ENCODE results near the gene REC114.

REC114 gene

GRCh38 chr15:73582851-73583379, 140.0 kb downstream of the REC114 start:
- no peak for FAIRE-seq

- no peak for FAIRE-seq
Measured at GRCh38 chr15:73583544-73583943, 140.6 kb downstream of the REC114 start.

- FAIRE-seq, result no peak
Measured at GRCh38 chr15:73584699-73585420, 141.9 kb downstream of the REC114 start.

DNA sequence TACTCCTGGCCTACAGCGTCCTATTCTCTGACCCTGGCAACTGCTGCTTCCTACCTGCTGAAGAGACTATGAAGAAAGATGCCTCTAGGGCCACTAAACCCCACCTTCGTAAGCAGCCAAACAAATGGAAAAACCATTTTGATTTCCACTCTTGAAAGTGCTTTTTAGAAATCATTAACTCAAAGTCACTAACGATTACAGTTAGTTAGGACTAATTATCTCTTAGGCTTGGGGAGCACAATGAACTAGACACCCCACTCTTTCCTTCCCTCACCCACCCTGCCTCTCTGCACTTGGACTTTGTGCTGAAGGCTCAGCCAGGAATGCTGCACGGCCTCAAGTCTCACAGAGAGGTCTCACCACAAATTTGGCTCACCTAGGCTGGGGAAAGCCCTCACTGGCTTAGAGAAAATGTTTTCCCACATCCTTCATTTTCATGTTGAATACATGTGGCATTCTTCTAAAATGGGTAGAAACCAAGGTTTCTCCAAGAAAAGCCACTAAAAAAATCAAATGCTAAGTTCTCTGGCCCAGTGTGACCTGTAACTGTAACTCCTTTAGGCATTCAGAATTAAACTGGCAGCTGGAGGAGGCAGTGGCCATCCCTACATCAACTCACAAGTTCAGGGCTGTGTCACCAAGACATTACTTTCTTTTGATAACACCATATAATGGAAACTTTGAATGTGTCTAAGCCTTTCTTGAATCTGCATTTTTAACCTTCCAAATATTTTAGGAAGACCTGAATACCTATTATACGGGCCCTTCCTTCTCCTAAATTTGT, 143.1 kb downstream of the REC114 start:
- no peak for FAIRE-seq

DNA sequence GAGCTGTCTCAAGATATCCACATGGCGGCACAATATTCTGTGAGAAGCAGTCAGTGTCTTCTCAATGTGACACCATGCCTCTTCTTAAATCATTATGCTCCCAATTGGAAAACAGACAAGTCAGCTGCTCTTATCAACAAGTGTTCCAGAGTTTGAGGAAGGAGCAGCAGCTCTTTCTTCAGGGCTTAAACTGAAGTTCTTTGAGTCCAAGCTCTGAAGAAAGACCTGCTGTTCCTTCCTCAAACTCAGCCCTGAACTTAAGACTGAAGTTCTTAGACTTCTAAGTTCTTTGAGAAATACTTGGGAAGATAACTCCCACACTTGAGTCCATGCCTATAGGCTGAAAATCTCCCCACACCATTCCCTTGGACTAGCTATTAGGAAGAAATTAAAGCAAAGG, 146.8 kb downstream of the REC114 start:
- no peak for FAIRE-seq

- FAIRE-seq, result no peak
Measured at GRCh38 chr15:73590263-73590662, 147.3 kb downstream of the REC114 start.

GRCh38 chr15:73593304-73594074, 150.5 kb downstream of the REC114 start:
- FAIRE-seq, result peak; percentile 45

DNA sequence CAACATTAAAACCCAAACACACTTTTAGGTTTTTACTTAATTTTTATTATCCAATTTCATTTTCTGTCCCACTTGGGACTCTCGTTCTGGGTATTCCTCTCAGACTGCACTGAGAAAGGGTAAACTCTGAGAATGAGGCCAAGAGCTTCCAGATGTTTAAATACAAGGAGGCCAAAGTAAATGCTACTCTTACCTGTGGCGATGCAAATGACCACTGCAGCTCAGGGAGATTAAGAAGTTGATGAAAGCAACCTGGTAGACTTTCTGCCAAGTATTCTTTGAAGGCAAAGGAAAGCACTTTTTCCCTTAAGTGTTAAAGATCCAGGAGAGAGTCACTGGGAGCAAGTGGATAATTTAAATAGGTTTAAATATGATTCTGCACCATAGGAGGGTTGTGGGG, 151.1 kb downstream of the REC114 start:
- no peak for FAIRE-seq

DNA sequence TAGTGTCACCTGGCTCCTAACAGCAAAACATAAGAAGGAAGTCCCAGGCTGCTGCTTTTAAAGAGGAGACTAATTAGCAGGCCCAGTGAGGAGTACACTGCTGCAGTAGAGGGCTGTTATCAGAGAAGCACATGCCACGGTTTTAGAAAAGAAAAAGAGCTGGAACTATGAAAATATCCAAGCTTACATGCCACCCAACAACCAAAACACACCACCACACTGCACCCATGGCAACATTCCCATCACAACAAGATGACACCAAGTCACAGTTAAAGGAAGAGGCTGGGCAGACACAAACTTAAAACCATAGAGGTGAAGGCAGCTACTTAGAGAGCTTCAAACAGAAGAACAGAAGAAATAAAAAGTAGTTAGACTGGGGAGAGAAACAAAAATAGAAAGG, 153.2 kb downstream of the REC114 start:
- FAIRE-seq, result no peak

GRCh38 chr15:73597036-73597638, 154.2 kb downstream of the REC114 start:
- FAIRE-seq, result no peak

DNA sequence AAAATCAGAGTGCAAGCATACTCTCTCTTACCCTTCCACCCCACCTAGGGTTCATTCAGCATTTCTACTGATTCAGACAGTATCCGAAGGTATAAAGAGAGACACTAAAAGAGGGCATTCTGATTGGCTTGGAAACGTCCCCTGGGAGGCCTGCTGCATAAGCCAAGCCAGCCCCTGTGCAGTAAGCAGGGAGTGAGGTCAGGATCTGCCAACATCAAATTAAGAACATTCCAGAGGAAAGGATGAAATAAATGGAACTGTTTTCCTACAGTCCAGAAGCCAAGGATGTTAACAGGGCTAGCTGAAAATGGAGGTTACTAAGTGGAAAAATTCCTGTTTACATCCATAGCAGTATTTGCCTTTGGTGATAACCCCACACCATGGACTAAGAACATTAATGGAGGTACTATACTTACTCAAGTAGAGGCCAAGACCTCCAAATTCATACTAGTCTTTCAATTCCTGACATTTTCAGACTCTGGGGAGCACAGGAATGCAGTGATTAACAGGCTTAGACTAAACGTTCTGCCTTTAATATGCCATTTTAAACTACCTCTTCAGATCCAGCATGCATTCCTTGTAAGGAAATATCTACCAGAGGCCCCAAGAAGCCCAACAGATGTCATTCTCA, 155.7 kb downstream of the REC114 start:
- FAIRE-seq, result no peak

- FAIRE-seq, result no peak
Measured at GRCh38 chr15:73599934-73600333, 157.0 kb downstream of the REC114 start.

- FAIRE-seq, result no peak
Measured at GRCh38 chr15:73600413-73601335, 157.7 kb downstream of the REC114 start.

DNA sequence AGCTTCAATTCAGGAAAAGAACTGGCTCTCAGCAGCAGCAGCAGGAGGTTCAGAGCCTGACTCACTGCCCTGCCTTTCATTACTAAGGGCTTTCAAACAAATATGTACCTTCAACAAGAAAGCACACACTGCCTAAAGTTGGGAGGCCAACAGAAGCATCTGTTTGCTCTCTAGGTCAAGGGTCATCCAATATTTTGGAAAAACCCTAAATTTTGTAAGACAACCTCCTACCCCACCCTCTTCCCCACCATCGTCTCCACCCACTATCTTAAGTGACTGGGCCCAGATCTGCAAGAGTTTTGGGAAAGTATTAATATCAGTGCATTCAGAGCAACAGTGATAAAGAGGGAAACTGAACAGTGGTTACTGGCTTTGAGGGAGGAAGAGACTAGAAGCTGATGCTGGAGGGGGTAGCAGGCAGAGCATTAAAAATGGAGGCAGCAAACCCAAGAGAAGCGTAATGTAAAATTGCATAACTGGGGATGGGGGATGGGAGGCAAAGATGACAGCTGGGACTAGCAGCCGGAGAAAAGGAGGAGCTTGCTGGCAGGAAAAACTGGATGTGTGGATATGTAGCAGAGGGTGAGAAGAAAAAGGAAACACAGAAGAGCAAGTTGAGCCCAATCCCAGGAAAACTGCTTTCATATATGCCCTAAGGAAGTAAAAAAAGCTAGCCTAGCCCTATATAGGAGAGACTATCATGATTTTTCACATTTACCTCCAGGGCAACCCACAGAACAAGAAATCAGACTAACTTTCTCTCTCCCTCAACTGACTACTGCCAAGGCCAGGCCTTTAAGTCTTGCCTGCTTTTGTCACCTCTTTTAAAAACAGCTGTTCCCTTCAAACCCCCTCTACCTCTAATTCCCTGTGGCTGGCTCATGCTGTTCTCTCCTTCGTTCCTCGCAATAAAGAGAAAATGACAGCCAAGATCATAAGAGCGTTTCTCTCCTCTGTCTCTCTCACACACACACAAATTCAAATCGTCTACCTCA, 158.8 kb downstream of the REC114 start:
- FAIRE-seq, result no peak

GRCh38 chr15:73602446-73602843, 159.5 kb downstream of the REC114 start:
- FAIRE-seq, result no peak

- FAIRE-seq, result no peak
Measured at GRCh38 chr15:73602992-73603391, 160.0 kb downstream of the REC114 start.

DNA sequence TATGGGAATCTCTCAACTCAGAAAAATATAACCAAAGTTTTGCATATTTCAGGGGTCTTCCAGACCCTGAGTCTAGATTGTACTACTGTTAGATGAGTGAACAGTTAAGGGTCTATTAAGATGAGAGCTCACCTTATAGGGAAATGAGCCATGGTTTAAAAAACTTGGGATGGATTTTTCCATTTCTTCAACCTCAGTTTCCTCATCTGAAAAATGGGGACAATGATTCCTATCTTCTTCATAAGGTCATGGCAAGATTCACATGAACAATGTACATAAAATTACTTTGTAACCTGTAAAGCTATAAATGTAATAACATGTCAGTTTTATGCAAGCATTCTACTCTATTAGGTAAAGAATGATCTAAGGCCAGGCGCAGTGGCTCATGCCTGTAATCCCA, 161.5 kb downstream of the REC114 start:
- FAIRE-seq, result no peak

GRCh38 chr15:73605759-73606436, 162.9 kb downstream of the REC114 start:
- FAIRE-seq, result no peak

GRCh38 chr15:73607405-73607804, 164.4 kb downstream of the REC114 start:
- no peak for FAIRE-seq

Measured in islet of Langerhans (tissue), 1 donor.